DMS114 treated with DMSO at 0.1 percent for 48 hours (cell line): Measurements from ENCODE around the gene ETHE1.
"Not testable (repeated sequence)": the region's sequence is repeated elsewhere in the genome, so short reads cannot be mapped to it uniquely, and the experiment has no call there.

Source experiments
- DNase-seq: peaks from one replicate; lab custom pipeline; 2025; ENCODE audit not compliant: unreplicated experiment; lab: John Stamatoyannopoulos, UW

ETHE1 gene

GRCh38 chr19:43524922-43525835, 1.8 kb downstream of the ETHE1 start:
- no peak for DNase-seq

- not testable (repeated sequence) for DNase-seq
These were observed 3.3 kb downstream of the ETHE1 start for GRCh38 chr19:43523696-43524095.

DNA sequence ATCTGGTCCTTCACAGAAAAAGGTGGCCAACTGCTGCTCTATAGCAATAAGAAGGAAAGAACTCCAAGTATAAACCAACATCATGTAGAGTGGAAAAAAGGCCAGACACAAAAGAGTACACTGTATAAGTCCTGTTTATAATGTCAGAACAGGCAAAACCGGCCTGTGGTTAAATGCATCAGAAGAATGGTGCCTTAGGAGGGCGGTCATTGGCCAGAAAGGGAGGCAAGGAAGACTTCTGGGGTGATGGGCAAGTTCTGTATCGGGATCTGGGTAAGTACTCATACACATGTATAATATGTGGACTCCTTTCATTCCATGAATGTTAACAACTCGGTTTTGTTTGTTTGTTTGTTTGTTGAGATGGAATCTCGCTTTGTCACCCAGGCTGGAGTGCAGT, 4.1 kb downstream of the ETHE1 start:
- no peak for DNase-seq

DNA sequence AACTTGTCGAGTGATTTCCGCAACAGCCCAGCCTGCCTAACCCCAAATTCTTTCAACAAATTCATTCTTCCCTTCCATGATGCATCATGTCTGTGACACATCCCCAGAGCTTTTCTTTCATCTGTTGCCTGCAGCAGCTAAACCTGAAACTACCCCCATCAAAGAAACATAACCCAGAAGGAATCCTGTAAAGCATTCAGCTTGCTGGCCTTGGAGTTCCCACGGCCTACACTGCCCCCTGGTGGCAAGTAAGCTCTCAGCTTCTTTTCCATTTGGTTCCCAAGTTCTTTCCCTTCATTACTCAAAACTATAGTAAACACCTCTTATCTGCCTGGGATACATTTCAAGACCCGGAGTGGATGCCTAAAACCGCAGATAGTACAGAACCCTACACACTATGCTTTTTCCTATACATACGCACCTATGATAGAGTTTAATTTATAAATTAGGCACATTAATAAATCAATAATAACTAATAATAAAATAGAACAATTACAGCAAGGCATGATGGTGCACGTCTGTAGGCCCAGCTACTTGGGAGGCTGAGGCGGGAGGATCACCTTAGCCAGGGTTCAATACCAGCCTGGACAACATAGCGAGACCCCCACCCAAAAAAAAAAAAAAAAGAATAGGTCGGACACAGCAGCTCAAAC, 7.4 kb downstream of the ETHE1 start:
- peak; percentile 53 for DNase-seq

DNA sequence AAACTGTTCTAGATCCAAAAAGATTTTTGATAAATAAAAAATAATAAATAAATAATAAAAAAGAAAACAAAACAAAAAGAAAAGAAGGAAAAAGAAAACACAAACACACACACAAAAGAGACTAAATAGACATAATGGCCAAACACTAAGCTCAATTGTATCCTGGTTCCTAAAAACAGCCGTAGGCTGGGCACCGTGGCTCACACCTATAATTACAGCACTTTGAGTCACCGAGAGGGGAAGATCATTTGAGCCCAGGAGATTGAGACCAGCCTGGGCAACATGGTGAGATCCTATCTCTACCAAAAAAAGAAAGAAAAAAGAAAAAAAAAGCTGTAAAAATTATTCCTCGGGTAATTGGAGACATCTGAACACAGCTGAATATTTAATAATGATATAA, 8.9 kb downstream of the ETHE1 start:
- DNase-seq = no peak

GRCh38 chr19:43512399-43512798, 14.6 kb downstream of the ETHE1 start:
- not testable (repeated sequence) for DNase-seq

DNA sequence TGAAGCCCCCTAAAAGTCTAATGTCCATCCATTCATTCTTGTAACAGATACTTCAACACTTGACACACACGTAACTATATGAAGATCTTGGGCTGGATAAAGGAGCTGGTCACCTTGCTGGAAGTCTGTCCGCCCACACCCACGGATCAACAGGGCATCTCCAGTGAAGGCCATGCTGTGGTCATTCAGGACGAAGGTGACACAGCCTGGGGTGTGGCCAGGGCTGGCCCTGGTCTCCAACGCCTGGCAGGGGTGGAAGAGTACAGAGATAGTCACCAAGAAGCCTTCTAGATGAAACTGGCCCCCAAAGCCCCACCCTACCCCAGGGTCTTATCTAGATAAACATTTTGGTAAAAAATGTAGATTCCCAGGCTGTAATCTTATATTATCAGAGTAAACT, 15.7 kb downstream of the ETHE1 start:
- no peak for DNase-seq

- DNase-seq = no peak
These were observed 16.3 kb downstream of the ETHE1 start for GRCh38 chr19:43510713-43511112.

- no peak for DNase-seq
These were observed 19.1 kb downstream of the ETHE1 start for GRCh38 chr19:43507880-43508279.

DNA sequence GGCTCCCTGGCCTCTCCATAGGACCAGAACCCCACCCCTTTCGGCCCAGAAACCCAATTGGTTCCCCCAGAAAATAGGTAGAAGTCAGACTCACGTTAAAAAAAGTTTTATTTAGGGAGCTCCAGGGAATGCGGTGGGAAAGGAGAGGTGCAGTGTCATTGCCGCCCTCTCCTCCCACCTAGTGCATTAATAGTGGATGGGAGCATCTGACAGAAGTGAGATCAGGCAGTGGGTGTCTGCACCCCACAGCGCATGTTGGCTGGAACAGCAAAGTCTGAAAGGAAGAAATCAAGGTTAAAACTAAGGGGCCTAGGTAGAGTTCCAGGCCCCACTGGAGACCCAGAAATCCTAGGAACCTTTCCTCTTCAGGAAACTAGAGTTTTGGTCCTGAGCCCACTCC, 20.4 kb downstream of the ETHE1 start:
- DNase-seq = no peak

DNA sequence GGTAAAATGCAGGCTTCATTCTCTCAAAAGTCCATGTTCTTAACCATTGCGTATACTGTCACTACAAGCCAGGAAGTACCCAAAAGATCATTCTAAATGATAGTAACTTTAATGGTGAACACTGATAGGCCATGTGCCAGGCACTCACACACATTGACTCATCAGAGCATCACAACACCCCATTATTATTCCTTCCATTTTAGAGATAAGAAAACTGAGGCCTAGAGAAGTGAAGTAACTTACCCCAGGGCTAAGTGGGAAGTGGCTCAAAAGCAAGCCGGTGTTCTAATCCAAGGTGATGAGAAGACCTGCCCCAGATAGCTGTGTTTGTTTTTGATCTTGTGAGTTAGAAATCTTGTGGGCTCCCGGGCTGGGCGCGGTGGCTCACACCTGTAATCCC, 21.1 kb downstream of the ETHE1 start:
- no peak for DNase-seq

DNA sequence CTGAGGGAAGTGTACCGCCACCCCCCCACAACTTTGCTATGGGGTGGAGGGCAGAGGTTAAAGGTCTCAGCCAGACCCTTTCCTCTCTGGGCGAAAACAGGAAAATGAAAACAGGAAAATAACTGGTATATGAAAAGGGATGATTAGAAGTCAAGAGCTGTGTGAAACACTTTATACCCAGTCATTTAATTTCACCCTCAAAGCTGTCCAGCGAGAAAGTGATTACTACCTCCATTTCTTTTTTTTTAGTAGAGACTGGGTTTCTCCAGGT, 21.9 kb downstream of the ETHE1 start:
- no peak for DNase-seq

GRCh38 chr19:43504426-43505185, 22.4 kb downstream of the ETHE1 start, which contains the start of gene PHLDB3:
TSS of gene PHLDB3 (minus strand) at chr19:43504746. CDS start at chr19:43504118, 628 bp downstream.
- DNase-seq = no peak

- peak; percentile 77 for DNase-seq
These were observed 23.2 kb downstream of the ETHE1 start for GRCh38 chr19:43503501-43504425.

DNA sequence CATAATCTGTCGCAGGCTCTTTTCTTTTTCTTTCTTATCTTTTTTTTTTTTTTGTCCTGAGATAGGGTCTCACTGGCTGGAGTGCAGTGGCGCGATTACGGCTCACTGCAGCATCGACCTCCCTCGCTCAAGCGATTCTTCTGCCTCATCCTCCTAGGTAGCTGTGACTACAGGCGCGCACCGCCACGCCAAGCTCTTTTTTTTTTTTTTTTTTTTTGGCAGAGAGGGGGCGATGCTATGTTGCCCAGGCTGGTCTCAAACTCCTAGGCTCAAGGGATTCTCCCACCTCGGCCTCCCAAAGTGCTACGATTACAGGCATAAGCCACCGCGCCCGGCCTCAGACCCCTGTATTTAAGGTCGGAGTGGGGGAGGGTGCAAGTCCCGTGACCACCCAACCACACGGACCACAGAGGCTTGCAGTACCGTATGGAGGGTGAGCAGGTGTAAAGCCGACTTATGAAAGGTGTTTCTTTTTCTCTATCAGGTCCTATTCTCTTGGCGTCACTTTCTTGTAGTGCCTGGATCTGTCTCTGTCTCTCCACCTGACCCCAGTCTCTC, 24.5 kb downstream of the ETHE1 start:
- no peak for DNase-seq

GRCh38 chr19:43501661-43502418, 25.2 kb downstream of the ETHE1 start:
- no peak for DNase-seq

DNA sequence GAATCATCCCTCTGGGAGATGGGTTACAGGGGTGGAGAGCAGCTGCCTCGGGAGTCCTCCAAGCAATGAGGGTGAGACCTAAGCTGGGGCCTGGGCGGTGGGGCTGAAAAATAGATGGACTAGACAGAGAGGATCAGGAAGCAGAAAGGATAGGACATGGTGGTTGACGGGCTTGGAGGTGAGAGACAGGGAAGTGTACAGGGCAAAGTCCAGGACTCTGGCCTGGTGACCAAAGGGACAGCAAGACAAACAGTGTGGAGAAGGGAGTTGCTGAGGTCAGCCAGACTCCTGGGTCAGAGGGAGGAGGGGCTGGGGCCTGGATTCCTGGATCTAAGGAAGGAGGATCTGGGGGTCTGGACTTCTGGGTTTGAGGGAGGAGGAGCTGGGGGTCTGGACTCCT, 28.0 kb downstream of the ETHE1 start:
- DNase-seq = no peak

- no peak for DNase-seq
These were observed 28.7 kb downstream of the ETHE1 start for GRCh38 chr19:43498233-43498842.

- DNase-seq = no peak
These were observed 30.0 kb downstream of the ETHE1 start for GRCh38 chr19:43496960-43497359.
